ENCODE measurements around the gene RHBDD3.
A peak's percentile ranks its signal among the peaks of the same experiment; 100 is the strongest.

RHBDD3 gene

GRCh38 chr22:29267858-29268510, at the start of gene RHBDD3, which contains the start of gene EWSR1:
Gene RHBDD3 (minus strand): TSS chr22:29267981. CDS start chr22:29265626, 2,355 bp downstream.
Gene EWSR1 (plus strand): TSS chr22:29268268. CDS start chr22:29268337, 69 bp downstream.
- peak; percentile 91 for DNase-seq

GRCh38 chr22:29316141-29316828, 48.5 kb upstream of the RHBDD3 start:
- DNase-seq, result no peak

- no peak for DNase-seq
Measured at GRCh38 chr22:29315286-29316140, 47.7 kb upstream of the RHBDD3 start, which contains the start of gene RASL10A. Gene RASL10A (minus strand): TSS chr22:29315697. CDS start chr22:29315246, 451 bp downstream.

- no peak for DNase-seq
Measured at GRCh38 chr22:29314537-29315285, 46.9 kb upstream of the RHBDD3 start.

- DNase-seq, result no peak
Measured at GRCh38 chr22:29313576-29314466, 46.0 kb upstream of the RHBDD3 start.

- no peak for DNase-seq
Measured at GRCh38 chr22:29313126-29313575, 45.4 kb upstream of the RHBDD3 start.

GRCh38 chr22:29312218-29313125, 44.7 kb upstream of the RHBDD3 start:
- DNase-seq, result no peak

GRCh38 chr22:29311464-29312217, 43.9 kb upstream of the RHBDD3 start:
- no peak for DNase-seq

- DNase-seq, result no peak
Measured at GRCh38 chr22:29310863-29311339, 43.1 kb upstream of the RHBDD3 start.

- no peak for DNase-seq
Measured at GRCh38 chr22:29310065-29310862, 42.5 kb upstream of the RHBDD3 start.

- no peak for DNase-seq
Measured at GRCh38 chr22:29309332-29310064, 41.7 kb upstream of the RHBDD3 start.

- no peak for DNase-seq
Measured at GRCh38 chr22:29308791-29309262, 41.0 kb upstream of the RHBDD3 start.

GRCh38 chr22:29308148-29308790, 40.5 kb upstream of the RHBDD3 start:
- no peak for DNase-seq

- DNase-seq, result no peak
Measured at GRCh38 chr22:29307596-29308147, 39.9 kb upstream of the RHBDD3 start.

- DNase-seq, result no peak
Measured at GRCh38 chr22:29306835-29307595, 39.2 kb upstream of the RHBDD3 start.
